ENCODE measurements around the gene DIAPH2.

Gene DIAPH2

GRCh38 chrX:97211070-97211469 is 526.4 kb downstream of the DIAPH2 start:
- DNase-seq, result no peak

- DNase-seq, result no peak
These were observed 530.5 kb downstream of the DIAPH2 start for GRCh38 chrX:97215186-97215585.

GRCh38 chrX:97224148-97224547 is 539.5 kb downstream of the DIAPH2 start:
- no peak for DNase-seq

- no peak for DNase-seq
These were observed 544.7 kb downstream of the DIAPH2 start for GRCh38 chrX:97229318-97229717.

- no peak for DNase-seq
These were observed 546.3 kb downstream of the DIAPH2 start for GRCh38 chrX:97230948-97231347.

GRCh38 chrX:97234471-97235081 is 549.9 kb downstream of the DIAPH2 start:
- DNase-seq, result no peak

GRCh38 chrX:97238632-97239031 is 554.0 kb downstream of the DIAPH2 start:
- DNase-seq, result no peak

- DNase-seq, result no peak
These were observed 567.5 kb downstream of the DIAPH2 start for GRCh38 chrX:97252111-97252510.

- no peak for DNase-seq
These were observed 576.0 kb downstream of the DIAPH2 start for GRCh38 chrX:97260679-97261078.

GRCh38 chrX:97266406-97267121 is 581.9 kb downstream of the DIAPH2 start:
- DNase-seq, result no peak

- DNase-seq, result no peak
These were observed 582.9 kb downstream of the DIAPH2 start for GRCh38 chrX:97267396-97268181.

- no peak for DNase-seq
These were observed 583.6 kb downstream of the DIAPH2 start for GRCh38 chrX:97268182-97268680.

GRCh38 chrX:97284531-97284930 is 599.9 kb downstream of the DIAPH2 start:
- DNase-seq, result no peak

GRCh38 chrX:97290199-97290598 is 605.6 kb downstream of the DIAPH2 start:
- no peak for DNase-seq

- DNase-seq, result no peak
These were observed 609.4 kb downstream of the DIAPH2 start for GRCh38 chrX:97294041-97294440.

- DNase-seq, result no peak
These were observed 611.3 kb downstream of the DIAPH2 start for GRCh38 chrX:97295954-97296353.

- DNase-seq, result no peak
These were observed 622.3 kb downstream of the DIAPH2 start for GRCh38 chrX:97306771-97307470.

GRCh38 chrX:97308171-97308570 is 623.5 kb downstream of the DIAPH2 start:
- DNase-seq, result no peak

GRCh38 chrX:97309487-97310116 is 625.0 kb downstream of the DIAPH2 start:
- no peak for DNase-seq

GRCh38 chrX:97310373-97310772 is 625.7 kb downstream of the DIAPH2 start:
- no peak for DNase-seq

- no peak for DNase-seq
These were observed 626.6 kb downstream of the DIAPH2 start for GRCh38 chrX:97311066-97311778.

GRCh38 chrX:97314345-97314744 is 629.7 kb downstream of the DIAPH2 start:
- DNase-seq, result no peak
